NT2/D1 (cell line): Measurements from ENCODE around the gene KIAA0513.

Experiments
- DNase-seq: peaks from one replicate; pipeline ENCODE4 v3.0.0-alpha.2; 2011; ENCODE audit warnings: low read depth, low spot score
- H3K27me3 ChIP-seq: 2 replicates; pipeline ENCODE4 v1.6.0; 2011; ENCODE audit warnings: mild to moderate bottlenecking; ENCODE audit not compliant: insufficient read length, insufficient read depth
- H3K36me3 ChIP-seq: 2 replicates; pipeline ENCODE4 v1.6.1; 2011; ENCODE audit warnings: mild to moderate bottlenecking, low read length, mixed read lengths; ENCODE audit not compliant: insufficient read depth, insufficient read length
- H3K4me1 ChIP-seq: 2 replicates; pipeline ENCODE4 v1.5.1; 2011; ENCODE audit not compliant: insufficient read depth, insufficient read length
- H3K4me3 ChIP-seq: 2 replicates; pipeline ENCODE4 v1.5.1; 2011; ENCODE audit warnings: low read depth; ENCODE audit not compliant: insufficient read length
- H3K9ac ChIP-seq: 2 replicates; pipeline ENCODE4 v1.6.0; 2011; ENCODE audit warnings: low read depth; ENCODE audit not compliant: insufficient read length
- H3K9me3 ChIP-seq: 2 replicates; pipeline ENCODE4 v1.5.1; 2011; ENCODE audit warnings: mild to moderate bottlenecking, low read length; ENCODE audit not compliant: insufficient read depth
- SUZ12 ChIP-seq: IDR thresholded peaks from 2 replicates; pipeline ENCODE4 v1.6.1; 2011; ENCODE audit not compliant: insufficient read length, insufficient read depth; ENCODE audit errors: extremely low read depth
- YY1 ChIP-seq: IDR thresholded peaks from 2 replicates; pipeline ENCODE4 v1.6.1; 2011; ENCODE audit not compliant: insufficient read length, insufficient read depth
- ZNF274 ChIP-seq: IDR thresholded peaks from 2 replicates; pipeline ENCODE4 v1.6.1; 2011; ENCODE audit warnings: mild to moderate bottlenecking, low read depth, low read length

The KIAA0513 gene

DNA sequence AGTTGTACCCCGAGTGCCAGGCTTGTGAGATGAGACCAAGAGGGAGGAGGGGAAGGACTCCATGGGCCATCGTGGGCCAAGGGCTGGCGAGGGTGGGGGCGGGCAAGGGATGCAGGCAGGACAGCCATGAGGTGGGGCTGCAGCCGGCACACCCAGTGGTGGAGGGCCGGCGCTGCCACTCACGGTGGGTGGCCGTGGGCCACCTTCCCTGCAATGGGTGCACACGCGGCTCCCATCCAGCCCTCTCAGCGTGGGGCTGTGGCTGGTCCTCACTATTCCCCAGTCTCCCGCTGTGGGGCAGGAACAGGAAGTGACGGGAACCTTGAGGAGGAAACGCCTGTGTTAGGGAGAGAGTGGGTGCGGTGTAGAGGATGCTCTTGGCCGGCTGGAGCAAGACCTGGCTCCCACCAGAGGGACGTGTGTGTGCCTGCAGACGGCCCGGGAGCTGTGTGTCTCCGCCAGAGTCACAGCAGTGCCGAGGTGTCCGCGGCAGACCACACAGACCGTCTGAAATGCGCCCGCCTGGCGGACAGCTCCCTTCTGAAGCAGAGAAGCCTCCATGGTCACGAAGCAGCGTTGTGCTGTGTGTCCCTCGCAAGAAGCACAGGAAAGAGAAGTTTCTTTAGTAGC is 61.1 kb downstream of the KIAA0513 start:
- peaks cover 31% of the 10 kb centered on the region for H3K4me1 ChIP-seq
- DNase-seq = no peak

GRCh38 chr16:85089525-85089924 is 61.9 kb downstream of the KIAA0513 start:
- Histone ChIP-seq H3K36me3 (peaks cover 5% of the 10 kb centered on the region), H3K27me3 (no peaks in the 10 kb centered on the region), H3K9ac (no peak overlapping the region), H3K4me1 (peaks cover 30% of the 10 kb centered on the region), H3K4me3 (no peak overlapping the region), H3K9me3 (no peaks in the 10 kb centered on the region)
- no peak for DNase-seq
- no peak for TF ChIP-seq YY1
- no peak for TF ChIP-seq ZNF274
- TF ChIP-seq SUZ12 = no peak

More for the DNA sequence above, 61.1 kb downstream of the KIAA0513 start:
- Histone ChIP-seq H3K36me3 (peaks cover 5% of the 10 kb centered on the region), H3K4me3 (no peak overlapping the region), H3K27me3 (no peaks in the 10 kb centered on the region), H3K9ac (no peak overlapping the region), H3K9me3 (no peaks in the 10 kb centered on the region)
- TF ChIP-seq YY1 (no peak), SUZ12 (no peak), ZNF274 (no peak)

GRCh38 chr16:85090181-85090580 is 62.6 kb downstream of the KIAA0513 start:
- TF ChIP-seq ZNF274 (no peak), YY1 (no peak), SUZ12 (no peak)
- Histone ChIP-seq H3K4me1 (peaks cover 25% of the 10 kb centered on the region), H3K9ac (no peak overlapping the region), H3K27me3 (no peaks in the 10 kb centered on the region), H3K4me3 (no peak overlapping the region), H3K36me3 (peaks cover 5% of the 10 kb centered on the region), H3K9me3 (no peaks in the 10 kb centered on the region)
- no peak for DNase-seq

DNA sequence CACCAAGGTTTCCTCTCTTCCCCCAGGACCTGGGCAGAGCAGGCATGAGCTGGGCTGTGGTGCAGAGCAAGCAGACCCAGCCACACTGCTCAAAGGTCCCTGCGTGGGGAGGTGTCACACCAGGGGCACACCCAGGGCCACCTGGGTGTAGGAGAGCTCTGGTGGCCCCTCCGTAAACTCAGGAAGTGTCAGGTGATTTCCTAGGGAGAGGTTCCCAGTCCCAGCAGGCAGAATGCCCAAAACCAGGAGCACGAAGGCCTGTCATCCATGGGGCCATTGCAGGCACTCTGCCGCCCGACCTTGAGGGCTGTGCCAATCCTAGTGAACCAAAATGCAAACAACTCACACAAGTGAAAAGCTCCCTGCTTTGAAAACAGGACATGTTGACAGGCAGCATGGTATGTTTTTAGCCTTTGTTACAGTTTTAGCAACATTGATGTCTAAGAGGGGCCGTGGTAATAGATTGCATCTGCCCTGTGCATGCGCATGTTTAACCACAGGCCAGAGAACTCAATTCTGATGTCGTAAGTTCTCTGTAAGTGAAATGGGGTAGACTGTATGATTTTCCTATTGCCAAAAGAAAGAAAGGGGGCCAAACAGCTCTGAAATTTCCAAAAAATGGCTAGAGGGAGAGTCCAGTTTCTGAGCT is 63.4 kb downstream of the KIAA0513 start:
- H3K9me3 ChIP-seq = no peaks in the 10 kb centered on the region
- H3K4me3 ChIP-seq = no peak overlapping the region
- TF ChIP-seq SUZ12 = no peak
- TF ChIP-seq ZNF274 = no peak
- H3K27me3 ChIP-seq = no peaks in the 10 kb centered on the region
- peak overlapping the region; percentile 33 for H3K9ac ChIP-seq
- no peak for DNase-seq
- peaks cover 5% of the 10 kb centered on the region for H3K36me3 ChIP-seq
- H3K4me1 ChIP-seq = peaks cover 18% of the 10 kb centered on the region

- H3K4me3 ChIP-seq = no peak overlapping the region
- peaks cover 16% of the 10 kb centered on the region for H3K4me1 ChIP-seq
These were observed 63.9 kb downstream of the KIAA0513 start for GRCh38 chr16:85091522-85091910.

DNA sequence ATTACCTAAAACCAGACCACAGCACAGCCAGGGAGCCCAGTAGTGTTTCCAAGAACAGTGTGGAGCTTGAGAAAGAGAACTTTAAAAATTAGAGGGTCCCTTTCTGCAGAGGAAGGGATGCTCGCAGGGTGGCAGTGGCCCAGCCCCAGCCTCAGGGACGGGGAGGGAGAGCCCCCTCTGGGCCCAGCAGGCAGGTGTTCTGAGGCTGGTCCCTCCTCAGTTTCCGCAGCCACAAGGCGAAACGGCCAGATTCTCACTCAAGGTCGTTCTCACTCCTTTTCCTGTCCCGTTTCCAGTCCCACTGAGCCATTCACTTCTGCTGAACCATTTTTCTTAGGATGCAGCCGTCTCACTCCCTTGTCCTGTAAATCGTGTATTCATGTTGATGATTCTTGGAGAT is 64.7 kb downstream of the KIAA0513 start:
- Histone ChIP-seq H3K4me3 (no peak overlapping the region), H3K27me3 (no peaks in the 10 kb centered on the region), H3K4me1 (peaks cover 11% of the 10 kb centered on the region), H3K36me3 (peaks cover 5% of the 10 kb centered on the region), H3K9ac (no peak overlapping the region), H3K9me3 (no peaks in the 10 kb centered on the region)
- no peak for TF ChIP-seq SUZ12
- TF ChIP-seq ZNF274 = no peak
- TF ChIP-seq YY1 = no peak
- DNase-seq = no peak

More at GRCh38 chr16:85091522-85091910, 63.9 kb downstream of the KIAA0513 start:
- TF ChIP-seq ZNF274 (no peak), YY1 (no peak), SUZ12 (no peak)
- Histone ChIP-seq H3K27me3 (no peaks in the 10 kb centered on the region), H3K9me3 (no peaks in the 10 kb centered on the region), H3K36me3 (peaks cover 5% of the 10 kb centered on the region), H3K9ac (no peak overlapping the region)
- DNase-seq = no peak

DNA sequence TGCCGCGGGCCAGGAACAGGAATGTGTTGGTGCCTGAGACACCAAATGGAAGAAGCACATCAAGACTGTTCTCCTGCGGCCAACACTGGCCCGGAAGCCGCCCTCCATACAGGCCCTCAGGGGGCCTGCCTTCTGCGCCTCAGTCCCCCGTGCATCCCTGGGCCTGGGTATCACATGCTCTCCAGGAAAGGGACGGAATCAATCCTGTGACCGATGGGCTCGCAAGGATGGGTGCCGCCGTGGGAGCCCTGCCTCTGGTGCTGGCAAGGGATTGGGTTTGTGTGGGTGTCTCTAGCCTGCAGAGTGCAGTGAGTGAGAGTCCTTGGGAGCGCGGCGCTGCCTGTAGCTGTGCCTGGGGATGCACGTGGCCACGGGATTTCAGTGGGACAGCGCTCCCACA is 65.3 kb downstream of the KIAA0513 start:
- Histone ChIP-seq H3K27me3 (no peaks in the 10 kb centered on the region), H3K9me3 (no peaks in the 10 kb centered on the region), H3K9ac (no peak overlapping the region), H3K4me1 (peaks cover 11% of the 10 kb centered on the region), H3K36me3 (peaks cover 5% of the 10 kb centered on the region), H3K4me3 (no peak overlapping the region)
- DNase-seq = no peak
- TF ChIP-seq SUZ12 (no peak), YY1 (no peak), ZNF274 (no peak)
